A204.1 (cell line): Measurements from ENCODE around the gene JDP2.
"Not testable (repeated sequence)": the region's sequence is repeated elsewhere in the genome, so short reads cannot be mapped to it uniquely, and the experiment has no call there.

ENCODE experiments used
- FAIRE-seq: peaks from 2 replicates; lab custom pipeline; 2012; peaks lifted over from hg19 to GRCh38; lab: Jason Lieb, UNC

JDP2 gene

DNA sequence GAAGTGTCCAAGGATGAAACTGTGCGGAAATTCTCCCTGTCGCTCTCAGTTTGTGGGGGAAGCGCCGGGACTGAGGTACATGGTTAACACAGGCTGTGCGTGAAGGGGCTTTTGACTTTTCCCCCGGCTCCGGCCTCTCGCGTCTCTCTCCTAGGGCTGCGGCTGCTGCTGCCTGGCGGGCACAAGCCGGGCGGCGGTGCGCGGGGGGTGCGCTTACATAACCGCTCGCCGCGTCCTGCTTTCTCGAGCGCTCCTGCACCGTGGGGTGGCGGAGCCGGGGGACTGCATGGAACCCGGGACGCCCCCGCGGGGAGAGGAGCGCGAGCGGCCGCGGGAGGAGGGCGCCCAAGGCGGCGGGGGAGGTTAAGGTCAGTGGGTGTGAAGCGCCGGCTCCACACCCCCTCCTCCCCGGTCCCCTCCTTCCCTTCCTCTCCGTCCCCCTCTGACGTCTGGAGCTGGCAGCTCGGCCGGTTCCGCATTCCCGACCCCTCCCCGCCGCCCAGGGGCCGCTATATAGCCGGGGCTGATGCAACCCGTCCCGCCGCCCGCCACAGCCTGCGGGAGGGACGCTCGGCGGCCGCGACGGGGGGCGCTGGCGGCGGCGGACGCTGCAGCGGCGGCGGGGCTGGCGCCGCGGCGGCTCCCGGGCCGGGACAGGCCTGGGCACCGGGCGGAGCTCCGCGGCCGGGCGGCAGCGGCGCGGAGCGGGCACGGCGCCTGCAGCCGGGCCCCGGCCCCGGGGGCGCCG, at the start of gene JDP2:
JDP2 (plus strand) TSS at position 541 of the 748 bp plus-strand sequence. CDS start 9,899 bp downstream, outside the sequence.
- no peak for FAIRE-seq

DNA sequence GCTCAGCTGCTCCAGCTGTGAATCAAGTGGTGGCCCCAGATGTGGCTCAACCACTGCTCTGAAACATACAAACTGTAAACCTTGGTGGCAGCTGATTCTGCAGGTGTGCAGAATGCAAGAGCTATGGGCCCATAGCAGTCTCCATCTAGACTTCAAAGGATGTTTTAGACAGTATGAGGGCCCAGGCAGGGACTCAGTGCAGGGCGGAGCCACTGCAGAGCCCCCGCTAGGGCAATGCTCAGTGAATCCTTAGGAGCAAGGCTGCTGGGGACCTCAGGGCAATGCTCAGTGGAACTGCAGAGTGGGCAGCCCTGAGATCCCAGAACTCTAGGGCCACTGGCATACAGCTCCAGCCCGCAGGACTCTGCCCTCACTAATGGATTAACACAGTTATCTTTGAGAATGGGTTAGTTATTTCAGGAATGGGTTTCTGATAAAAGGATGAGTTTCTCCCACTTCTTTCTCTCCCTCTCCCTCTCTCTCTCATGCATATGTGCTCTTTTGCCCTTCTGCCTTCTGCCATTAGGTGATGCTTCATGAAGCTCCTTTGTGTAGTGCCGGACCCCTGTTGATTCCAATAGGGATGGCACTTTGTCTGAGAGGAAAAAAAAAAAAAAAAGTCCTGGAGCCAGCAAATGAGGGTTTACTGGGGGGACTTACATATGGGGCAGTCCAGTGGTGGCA, 48.4 kb upstream of the JDP2 start:
- no peak for FAIRE-seq

- no peak for FAIRE-seq
Observed at GRCh38 chr14:75379930-75380270, 47.9 kb upstream of the JDP2 start.

DNA sequence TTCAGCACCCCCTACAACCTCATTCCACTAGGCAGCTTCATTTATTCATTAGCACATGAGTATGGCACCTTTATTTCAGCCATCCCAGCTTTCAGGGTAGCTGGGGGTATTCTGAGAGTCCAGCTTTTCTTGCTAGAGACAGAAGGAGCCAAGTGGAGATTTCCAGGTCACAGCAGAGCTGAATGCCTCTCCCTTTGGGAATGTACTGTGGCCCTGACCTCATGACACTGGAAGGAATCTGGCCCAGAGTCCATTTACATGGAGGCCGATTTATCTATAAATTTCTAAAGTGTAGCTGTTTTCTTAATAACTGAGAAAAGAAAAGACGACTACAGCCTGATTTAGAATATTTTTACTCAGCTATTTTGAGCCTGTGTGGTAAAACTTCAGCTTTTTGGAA, 47.2 kb upstream of the JDP2 start:
- FAIRE-seq = no peak

DNA sequence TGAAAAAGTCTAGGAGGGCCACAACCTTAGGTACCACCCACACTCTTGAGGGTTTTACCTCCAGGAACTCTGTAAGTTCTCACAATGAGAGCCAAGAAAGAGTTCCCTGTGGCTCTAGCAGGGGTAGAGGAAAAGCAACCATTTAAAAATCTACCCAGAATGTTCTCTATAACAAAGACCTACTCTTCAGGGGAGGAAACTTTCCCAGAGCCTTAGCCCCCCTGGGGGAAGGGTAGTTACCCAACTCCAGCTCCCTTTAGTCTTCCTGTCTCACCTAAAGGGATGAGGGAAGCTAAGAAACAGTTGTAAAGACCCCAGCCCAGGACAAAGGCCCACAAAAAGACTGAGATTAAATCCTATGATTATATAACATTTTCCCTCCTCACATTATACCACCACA, 46.2 kb upstream of the JDP2 start:
- no peak for FAIRE-seq

DNA sequence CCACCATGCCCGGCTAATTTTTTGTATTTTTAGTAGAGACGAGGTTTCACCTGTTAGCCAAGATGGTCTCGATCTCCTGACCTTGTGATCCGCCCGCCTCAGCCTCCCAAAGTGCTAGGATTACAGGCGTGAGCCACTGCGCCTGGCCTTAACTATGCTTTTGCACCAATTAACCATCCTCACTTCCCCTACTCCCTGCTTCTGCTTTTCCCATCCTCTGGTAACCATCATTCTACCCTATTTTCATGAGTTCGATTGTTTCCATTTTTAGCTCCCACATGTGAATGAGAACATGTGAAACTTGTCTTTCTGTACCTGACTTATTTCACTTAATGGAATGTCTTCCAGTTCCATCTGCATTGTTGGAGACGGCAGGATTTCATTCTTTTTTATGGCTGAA, 44.6 kb upstream of the JDP2 start:
- not testable (repeated sequence) for FAIRE-seq

GRCh38 chr14:75383721-75384120, 44.1 kb upstream of the JDP2 start:
- no peak for FAIRE-seq

DNA sequence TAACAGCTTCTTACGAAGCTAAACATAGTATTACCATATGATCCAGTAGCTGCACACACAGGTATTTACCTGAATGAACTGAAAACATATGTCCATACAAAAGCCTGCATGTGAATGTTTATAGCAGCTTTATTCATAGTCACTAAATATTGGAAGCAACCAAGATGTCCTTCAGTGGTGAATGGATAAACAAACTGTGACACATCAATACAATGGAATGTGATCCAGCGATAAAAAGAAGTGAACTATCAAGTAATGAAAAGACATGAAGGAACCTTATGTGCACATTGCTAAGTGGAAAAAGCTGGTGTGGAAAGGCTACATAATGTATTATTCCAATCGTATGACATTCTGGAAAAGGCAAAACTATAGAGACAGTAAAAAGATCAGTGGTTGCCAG, 38.1 kb upstream of the JDP2 start:
- FAIRE-seq = no peak

DNA sequence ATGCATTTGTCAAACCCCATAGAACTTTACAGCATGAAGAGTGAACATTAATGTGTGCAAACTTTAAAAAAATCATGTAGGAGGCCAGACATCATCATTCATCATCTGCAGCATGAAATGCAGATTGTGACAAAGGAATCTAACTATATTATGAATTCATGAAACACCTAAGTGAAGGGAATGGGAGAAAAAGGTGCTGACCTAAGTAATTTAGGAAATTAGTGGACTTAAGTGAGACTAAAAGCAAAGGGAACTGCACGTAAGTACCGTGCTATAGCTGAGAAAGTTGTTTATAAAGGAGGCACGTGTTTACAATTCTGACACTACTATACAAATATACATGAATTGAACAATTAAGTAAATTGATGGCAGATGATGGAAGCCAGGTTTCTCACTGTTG, 37.6 kb upstream of the JDP2 start:
- FAIRE-seq = no peak

DNA sequence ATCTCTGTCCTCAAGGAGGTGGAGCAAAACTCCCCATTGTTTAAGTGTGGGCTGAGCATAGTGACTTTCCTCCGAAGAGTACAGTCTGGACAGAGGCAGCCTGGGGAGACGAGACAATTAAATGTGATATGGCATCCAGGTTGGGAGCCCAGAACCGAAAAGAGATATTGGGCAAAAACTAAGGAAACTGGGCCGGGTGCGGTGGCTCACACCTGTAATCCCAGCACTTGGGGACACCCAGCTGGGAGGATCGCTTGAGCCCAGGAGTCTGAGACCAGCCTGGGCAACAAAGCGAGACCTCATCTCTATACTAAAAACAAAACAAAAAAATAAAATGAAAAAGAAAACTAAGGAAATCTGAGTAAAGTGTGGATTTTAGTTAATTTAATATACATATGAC, 35.9 kb upstream of the JDP2 start:
- no peak for FAIRE-seq

GRCh38 chr14:75392686-75393641, 34.9 kb upstream of the JDP2 start:
- no peak for FAIRE-seq

DNA sequence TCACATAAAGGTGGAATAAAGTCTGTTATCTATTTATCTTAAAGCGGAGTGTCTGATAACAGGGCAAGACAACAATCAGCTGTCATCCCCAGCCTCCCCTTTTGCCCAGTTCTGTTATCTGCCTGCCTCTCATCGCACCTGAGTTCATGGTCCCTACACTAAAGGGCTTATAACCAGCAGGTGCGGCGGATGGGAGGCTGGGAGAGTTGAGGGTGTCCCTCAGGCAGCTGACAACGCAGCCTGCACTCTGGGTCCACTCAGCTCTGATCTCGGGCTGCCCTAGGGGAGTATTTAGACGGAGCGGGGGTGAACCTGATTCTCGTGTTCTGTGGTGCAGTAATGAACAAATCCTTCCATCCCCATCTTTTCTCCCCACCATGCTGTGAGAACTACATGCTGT, 34.0 kb upstream of the JDP2 start:
- FAIRE-seq = no peak

DNA sequence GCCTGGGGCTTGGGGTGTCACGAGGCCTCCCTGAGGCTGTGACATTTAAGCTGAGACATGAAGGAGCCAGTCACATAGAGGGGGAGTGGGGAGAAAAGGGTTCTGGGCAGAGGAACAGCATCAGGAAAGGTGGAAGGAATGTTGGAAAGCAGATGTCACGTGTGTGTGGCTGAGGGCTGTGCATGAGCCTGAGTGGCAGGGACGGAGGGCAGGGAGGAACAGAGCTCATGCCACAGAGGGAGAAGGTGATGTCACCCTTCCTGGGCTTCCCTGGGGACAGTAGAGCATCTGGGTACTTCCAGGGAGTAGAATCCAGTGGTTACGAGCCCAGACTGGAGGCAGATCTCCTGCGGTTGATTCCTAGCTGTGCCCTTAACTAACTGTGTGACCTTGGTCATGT, 32.0 kb upstream of the JDP2 start:
- no peak for FAIRE-seq

DNA sequence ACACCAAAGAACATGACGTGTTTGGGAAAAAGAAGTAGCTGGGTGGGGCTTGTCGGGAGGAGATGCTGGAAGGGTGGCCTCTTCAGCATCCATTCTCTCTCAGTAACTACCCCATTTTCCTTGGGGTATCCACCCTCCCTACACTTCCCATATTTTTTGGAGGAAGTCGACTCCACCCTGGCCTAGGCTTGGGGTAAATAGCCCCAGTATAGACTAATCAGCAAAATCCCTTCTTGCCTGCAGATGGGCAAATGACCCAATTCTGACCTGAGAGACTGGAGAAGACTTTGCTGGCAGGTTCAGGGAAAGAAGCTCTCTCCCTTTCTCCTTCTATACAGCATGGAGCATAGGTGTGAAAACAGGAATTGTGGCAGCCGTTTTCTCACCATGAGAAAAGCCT, 28.5 kb upstream of the JDP2 start:
- no peak for FAIRE-seq

DNA sequence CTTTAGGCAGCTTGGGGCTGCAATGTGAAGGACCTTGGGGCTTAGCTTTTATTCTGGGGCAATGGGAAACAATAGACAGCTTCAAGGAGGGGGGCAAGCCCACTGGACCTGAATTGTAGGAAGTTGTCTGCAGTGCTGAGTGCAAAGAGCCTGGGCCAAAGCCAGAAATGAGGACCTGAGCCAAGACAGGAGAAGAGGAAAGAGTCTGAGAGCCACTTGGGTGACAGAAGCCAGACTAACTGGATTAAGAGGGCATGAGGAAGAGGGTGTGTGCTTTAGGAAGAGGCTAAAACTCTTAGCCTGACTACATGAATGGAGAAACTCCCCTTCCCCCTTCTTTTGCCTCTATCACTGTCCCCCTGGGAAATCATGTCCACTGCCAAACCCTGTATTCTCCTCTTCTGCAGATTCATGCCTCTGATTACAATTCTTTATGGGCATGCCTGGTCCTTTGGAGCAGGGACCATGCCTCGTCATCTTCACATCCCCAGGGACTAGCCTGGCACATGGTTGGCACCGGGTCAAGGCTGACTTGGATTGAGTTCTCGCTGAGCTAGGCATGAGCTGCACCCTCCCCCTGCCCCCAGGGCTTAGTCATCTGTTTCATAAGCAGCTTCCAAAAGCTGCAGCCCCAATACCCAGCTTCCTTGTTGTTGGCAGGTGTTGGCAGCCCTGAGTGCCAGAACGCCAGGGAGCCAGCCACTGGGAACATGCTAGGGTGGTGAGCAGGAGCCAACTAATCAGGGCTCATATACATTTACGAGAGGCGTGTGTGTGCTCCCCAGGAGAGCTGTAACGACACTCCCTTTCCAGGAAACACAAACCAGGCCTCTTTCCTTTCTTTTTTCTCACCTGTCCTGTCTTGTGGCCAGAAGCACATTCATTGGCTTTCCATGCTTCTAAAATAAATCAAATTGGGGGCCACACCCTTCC, 27.7 kb upstream of the JDP2 start:
- FAIRE-seq = no peak

- FAIRE-seq = no peak
Observed at GRCh38 chr14:75401361-75401760, 26.5 kb upstream of the JDP2 start.

- FAIRE-seq = no peak
Observed at GRCh38 chr14:75402867-75403413, 24.9 kb upstream of the JDP2 start.

DNA sequence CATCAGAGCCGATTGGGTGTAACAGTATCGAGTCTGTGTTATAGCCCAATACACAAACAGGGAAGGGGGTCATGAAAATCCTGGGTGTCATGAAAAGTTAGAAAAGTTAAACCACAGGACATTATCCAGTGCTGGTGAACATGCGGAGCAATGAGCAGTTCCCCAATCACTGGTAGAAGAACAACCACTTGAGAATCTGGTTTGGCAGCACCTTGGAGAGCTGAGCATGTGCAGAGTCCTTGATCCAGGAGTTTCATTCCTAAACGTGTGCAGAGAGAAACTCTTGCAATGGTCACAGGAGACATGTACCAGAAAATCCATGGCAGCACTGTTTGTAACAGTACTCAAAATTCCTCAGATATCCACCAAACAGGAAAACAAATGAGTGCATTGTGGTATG, 23.0 kb upstream of the JDP2 start:
- FAIRE-seq = no peak

- FAIRE-seq = no peak
Observed at GRCh38 chr14:75406102-75406501, 21.7 kb upstream of the JDP2 start.

DNA sequence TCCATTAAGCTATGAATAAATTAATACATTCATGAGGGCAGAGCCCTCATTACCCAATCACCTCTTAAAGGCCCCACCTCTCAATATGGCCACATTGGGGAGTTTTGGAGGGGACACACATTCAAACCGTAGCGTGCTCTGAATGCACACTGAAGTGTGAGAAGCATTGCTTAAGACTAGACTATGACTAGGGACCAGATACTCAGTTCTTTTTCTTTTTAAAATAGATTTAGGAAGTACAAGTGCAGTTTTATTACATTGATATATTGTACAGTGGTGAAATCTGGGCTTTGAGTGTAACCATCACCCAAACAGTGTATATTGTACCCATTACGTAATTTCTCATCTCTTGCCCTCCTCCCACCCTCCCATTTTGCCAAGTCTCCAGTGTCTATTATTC, 21.0 kb upstream of the JDP2 start:
- FAIRE-seq = no peak
